Measurements from ENCODE around the gene SCARB1. TPM values are rescaled to one million over a fixed set of nuclear protein-coding genes. Genes with fewer than 3 reads are reported as not detected.

Gene SCARB1
- total and polyA plus RNA-seq, 2 experiments from 2014 or later = 50.4 to 90.0 TPM

- Histone ChIP-seq H3K9me2 (replicated peaks; ENCODE audit: insufficient read depth) (no peaks in the 10 kb centered on the region), H3K27ac (no peak overlapping the region), H3K4me3 (no peak overlapping the region), H3K36me3 (replicated peaks; ENCODE audit: insufficient read depth, low read depth) (no peaks in the 10 kb centered on the region), H4K20me1 (ENCODE audit: insufficient read depth, poor library complexity, severe bottlenecking) (no peaks in the 10 kb centered on the region), H3K79me2 (no peaks in the 10 kb centered on the region), H2AFZ (no peak overlapping the region), H3K4me1 (ENCODE audit: insufficient read depth) (peaks cover 4% of the 10 kb centered on the region), H3K27me3 (no peaks in the 10 kb centered on the region), H3K9me3 (ENCODE audit: low read depth) (no peaks in the 10 kb centered on the region), H3K4me2 (no peak overlapping the region)
- peak; percentile 55 for DNase-seq (ENCODE audit: low spot score)
- TF ChIP-seq CTCF (IDR thresholded peaks at IDR 0.05; ENCODE audit: poor library complexity) (no peak), EZH2phosphoT487 (IDR thresholded peaks at IDR 0.05; ENCODE audit: low read depth, severe bottlenecking, unreplicated experiment) (no peak), EZH2 (IDR thresholded peaks at IDR 0.05; ENCODE audit: borderline replicate concordance) (no peak)
- WGBS (ENCODE audit: low lambda C conversion rate, missing lambda C conversion rate) = 69% methylated on average over 6 of the region's 6 CpGs
Measured at GRCh38 chr12:124867401-124867930, 3.8 kb upstream of the SCARB1 start.

DNA sequence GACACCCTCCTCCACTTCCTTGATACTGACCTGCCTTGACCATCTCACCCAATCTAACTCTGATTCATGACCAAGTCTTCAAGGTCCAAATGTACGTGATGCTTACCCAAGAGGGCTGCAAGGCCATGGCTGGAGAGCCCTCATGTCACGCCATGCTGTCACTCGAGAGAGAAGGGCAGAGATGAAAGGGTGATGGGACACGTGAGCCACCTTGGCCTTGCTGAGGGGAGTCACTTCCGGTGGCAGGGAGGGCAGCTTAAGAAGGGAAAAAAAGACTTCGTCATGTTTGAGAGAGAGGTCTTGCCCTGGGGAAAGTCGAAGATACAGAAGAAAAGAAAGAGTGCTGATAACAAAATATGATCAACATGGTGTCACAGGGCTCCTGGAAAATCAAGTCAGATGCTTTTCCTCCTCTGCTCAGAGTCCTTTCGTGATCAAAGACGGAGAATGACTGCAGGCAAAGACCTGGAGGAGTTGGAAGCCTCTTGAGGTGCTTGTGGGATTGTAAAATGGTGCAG, 3.3 kb upstream of the SCARB1 start:
- WGBS (ENCODE audit: low lambda C conversion rate, missing lambda C conversion rate) = 96% methylated on average over 9 of the region's 9 CpGs
- DNase-seq (ENCODE audit: low spot score) = no peak
- H3K36me3 ChIP-seq (replicated peaks; ENCODE audit: insufficient read depth, low read depth) = no peaks in the 10 kb centered on the region
- no peaks in the 10 kb centered on the region for H3K9me2 ChIP-seq (replicated peaks; ENCODE audit: insufficient read depth)
- peaks cover 5% of the 10 kb centered on the region for H3K79me2 ChIP-seq
- TF ChIP-seq EZH2phosphoT487 (IDR thresholded peaks at IDR 0.05; ENCODE audit: low read depth, severe bottlenecking, unreplicated experiment) (no peak), EZH2 (IDR thresholded peaks at IDR 0.05; ENCODE audit: borderline replicate concordance) (no peak), CTCF (IDR thresholded peaks at IDR 0.05; ENCODE audit: poor library complexity) (no peak)
- no peak overlapping the region for H3K4me3 ChIP-seq
- no peak overlapping the region for H3K27ac ChIP-seq
- H4K20me1 ChIP-seq (ENCODE audit: insufficient read depth, poor library complexity, severe bottlenecking) = no peaks in the 10 kb centered on the region
- peaks cover 8% of the 10 kb centered on the region for H3K4me1 ChIP-seq (ENCODE audit: insufficient read depth)
- H3K9me3 ChIP-seq (ENCODE audit: low read depth) = no peaks in the 10 kb centered on the region
- H3K4me2 ChIP-seq = no peak overlapping the region
- H3K27me3 ChIP-seq = no peaks in the 10 kb centered on the region
- H2AFZ ChIP-seq = no peak overlapping the region

- Histone ChIP-seq H3K36me3 (replicated peaks; ENCODE audit: insufficient read depth, low read depth) (no peaks in the 10 kb centered on the region), H4K20me1 (ENCODE audit: insufficient read depth, poor library complexity, severe bottlenecking) (no peaks in the 10 kb centered on the region), H3K27me3 (no peaks in the 10 kb centered on the region), H3K9me2 (replicated peaks; ENCODE audit: insufficient read depth) (no peaks in the 10 kb centered on the region), H3K4me3 (no peak overlapping the region), H3K4me1 (ENCODE audit: insufficient read depth) (peaks cover 12% of the 10 kb centered on the region), H3K9me3 (ENCODE audit: low read depth) (no peaks in the 10 kb centered on the region), H3K27ac (no peak overlapping the region), H3K4me2 (no peak overlapping the region), H2AFZ (no peak overlapping the region), H3K79me2 (peaks cover 10% of the 10 kb centered on the region)
- no peak for TF ChIP-seq EZH2phosphoT487 (IDR thresholded peaks at IDR 0.05; ENCODE audit: low read depth, severe bottlenecking, unreplicated experiment)
- TF ChIP-seq EZH2 (IDR thresholded peaks at IDR 0.05; ENCODE audit: borderline replicate concordance) = no peak
- TF ChIP-seq CTCF (IDR thresholded peaks at IDR 0.05; ENCODE audit: poor library complexity) = no peak
- WGBS (ENCODE audit: low lambda C conversion rate, missing lambda C conversion rate) = 92% methylated on average over 10 of the region's 10 CpGs
- DNase-seq (ENCODE audit: low spot score) = no peak
Measured at GRCh38 chr12:124866195-124866882, 2.7 kb upstream of the SCARB1 start.
